HG02759 (cell line): ENCODE data around the gene IFT20.
"Not testable (repeated sequence)": the region's sequence is repeated elsewhere in the genome, so short reads cannot be mapped to it uniquely, and the experiment has no call there.

Experiments
- ATAC-seq: cut with Tn5 transposase; IDR thresholded peaks from one replicate; pipeline ENCODE4 v1.9.1; 2021; ENCODE audit warnings: mild to moderate bottlenecking, moderate library complexity; ENCODE audit not compliant: unreplicated experiment

The IFT20 gene

DNA sequence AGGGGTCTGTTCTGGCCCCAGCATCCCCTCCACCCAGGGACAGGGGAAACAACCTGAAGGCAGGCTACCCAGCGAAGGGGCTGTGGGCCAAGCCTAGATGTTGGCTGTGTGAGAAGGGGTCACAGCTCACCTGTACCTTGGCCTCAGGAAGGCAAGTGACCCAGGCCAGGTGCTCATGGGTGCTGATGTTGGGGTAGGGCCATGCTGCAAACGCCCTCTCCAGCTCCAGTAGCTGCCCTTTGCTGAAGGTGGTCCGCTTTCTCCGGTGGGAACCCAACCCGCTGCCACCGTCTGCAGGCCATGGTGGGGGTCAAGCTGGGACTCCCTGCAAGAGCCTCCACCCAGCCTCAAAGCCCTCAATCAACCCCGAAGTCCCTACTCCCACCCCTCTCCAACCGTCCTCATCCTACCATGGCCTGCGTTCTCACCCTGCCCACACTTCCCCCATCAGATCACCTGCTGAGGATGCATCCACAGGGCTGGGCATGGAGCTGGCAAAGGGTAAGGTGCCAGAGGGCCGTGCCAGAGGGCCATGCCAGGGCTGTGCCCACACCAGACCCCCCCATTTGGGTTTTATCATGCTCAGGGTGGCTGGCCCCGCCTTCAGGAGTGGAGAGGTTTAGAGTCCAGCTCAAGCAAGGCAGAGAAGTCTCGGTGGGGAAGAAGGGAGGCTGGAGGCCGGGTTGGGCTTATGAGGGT, 29.5 kb upstream of the IFT20 start, which contains the start of gene SEBOX:
TSS of gene SEBOX (minus strand) at position 535 of the 699 bp plus-strand sequence. CDS start at position 487, 48 bp downstream.
- ATAC-seq = no peak

DNA sequence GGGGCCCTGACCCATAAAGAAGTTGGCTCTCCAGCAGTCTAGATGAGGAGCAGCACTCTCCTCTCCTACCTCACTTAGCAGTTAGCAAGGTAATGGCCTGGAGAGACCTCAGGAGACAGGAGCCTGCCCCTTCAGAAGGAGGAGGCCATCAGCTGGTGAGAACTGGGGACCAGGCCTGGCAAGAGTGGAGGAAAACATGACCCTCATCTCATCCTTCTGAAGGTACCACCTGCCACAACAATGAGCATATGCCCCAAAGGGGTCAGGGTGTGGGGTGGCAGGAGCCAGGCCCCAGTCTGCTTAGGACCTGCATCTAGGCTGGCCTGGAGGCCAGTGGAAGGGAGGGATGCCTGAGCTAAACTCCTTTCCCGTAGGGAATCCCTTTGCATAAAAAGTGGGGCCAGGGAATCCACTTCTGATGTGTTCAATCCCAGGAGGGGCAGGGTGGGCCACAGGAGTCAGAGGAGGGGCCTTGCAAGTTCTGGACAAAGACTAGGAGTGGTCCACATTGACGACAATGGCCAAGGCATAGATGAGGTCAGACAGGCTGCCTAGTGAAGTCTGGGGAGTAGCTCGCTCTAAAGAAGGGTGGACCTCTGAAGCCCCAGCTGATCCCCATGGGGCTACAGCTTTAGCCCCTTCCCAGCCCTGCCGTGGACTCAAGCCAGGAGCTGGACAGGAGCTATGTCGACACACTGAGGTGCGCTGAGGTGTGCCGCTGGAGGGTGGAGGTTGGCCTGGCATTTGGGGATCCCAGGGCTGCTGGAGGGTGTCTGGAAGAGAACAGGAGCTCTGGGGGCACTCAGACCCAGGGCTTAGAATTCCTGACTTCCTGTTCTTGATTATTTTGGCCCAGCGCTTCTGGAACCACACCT, 28.7 kb upstream of the IFT20 start:
- no peak for ATAC-seq

DNA sequence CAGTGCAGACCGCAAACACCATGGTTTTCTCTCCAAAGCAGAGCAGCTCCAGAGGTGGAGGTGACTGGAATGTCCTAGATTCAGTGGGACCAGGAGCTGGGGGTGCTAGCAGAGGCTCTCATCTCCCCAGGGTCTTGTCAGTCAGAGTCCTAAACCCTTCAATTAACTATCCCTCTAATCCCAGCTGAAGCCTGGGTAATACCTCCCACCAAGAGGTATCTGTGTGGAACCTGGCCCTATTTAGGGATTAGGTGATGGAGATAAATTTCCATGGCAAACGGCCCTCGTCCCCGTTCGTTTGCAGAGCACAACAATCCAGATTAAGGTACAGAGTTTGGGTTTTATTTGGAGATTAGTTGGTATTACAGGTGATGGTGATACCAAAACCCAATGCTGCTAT, 27.9 kb upstream of the IFT20 start:
- ATAC-seq = no peak

DNA sequence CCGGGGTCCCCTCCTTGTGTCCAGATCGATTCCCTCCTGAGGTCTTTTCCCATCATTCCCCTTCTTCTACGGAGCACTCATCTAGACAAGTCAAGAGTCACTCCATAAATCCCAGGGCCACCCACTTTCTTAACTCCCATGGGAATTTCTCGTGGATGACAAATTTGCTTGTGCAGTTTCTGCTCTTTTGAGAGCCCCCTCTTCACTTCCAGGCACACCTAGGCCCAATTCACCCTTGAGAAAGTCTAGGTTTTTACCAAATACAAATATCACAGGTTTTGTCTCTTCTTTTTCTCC, 22.6 kb upstream of the IFT20 start:
- no peak for ATAC-seq

DNA sequence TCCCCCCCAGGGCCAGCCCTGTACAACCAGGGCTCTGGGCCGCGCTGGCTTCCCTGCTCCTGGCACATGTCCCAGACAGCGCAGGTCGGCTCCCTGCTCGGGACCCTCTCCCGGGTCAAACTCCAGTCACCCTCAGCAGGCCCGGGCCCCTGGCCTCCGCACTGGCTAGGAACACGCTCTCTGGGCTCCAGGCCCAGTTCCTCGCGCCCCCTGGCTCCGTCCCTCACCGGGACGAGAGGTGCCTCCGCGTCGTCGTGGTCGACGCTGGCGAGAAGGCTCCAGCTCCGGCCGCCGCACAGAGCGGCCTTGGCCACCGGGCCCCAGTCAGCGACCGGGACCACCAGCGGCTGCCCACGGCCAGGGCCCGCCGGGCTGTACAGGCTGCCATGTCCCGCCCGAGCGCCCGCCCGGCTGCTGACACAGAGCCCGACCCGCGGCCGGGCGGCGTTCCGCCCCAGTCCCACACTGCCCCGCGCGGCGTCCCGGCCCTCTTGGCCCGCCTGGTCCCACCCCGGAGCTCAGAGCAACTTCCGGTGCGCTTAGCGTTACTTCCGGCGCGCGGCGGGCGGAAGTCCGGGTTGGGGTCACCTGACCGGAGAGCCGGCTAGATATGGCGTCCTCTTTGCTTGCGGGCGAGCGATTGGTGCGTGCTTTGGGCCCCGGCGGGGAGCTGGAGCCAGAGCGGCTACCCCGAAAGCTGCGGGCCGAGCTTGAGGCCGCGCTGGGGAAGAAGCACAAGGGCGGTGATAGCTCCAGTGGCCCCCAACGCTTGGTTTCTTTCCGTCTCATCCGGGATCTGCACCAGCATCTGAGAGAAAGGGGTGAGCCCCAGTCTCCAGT, 22.0 kb upstream of the IFT20 start, which contains the start of gene POLDIP2:
TSS of gene POLDIP2 (minus strand) at position 467 of the 840 bp plus-strand sequence. CDS start at position 388, 79 bp downstream.
- peak; percentile 99 for ATAC-seq

DNA sequence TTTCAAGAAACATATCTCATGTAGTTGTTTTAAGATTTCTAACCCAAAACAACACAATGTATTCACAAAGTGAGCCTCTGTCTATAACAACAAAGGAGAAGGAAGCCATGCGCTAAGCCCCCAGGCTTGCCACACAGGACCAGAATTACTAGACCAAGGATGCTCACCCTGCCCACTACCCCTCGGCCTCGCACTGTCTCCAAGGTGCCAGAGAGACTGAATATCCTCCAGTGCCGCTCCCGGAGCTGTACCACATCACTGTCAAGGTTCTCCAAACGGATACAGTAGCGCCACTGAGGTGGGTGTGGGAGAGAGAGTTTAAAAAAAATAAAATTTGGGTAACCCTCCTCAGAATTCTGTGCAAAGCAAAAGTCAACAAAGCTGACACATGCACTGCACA, 15.0 kb upstream of the IFT20 start:
- ATAC-seq = no peak

DNA sequence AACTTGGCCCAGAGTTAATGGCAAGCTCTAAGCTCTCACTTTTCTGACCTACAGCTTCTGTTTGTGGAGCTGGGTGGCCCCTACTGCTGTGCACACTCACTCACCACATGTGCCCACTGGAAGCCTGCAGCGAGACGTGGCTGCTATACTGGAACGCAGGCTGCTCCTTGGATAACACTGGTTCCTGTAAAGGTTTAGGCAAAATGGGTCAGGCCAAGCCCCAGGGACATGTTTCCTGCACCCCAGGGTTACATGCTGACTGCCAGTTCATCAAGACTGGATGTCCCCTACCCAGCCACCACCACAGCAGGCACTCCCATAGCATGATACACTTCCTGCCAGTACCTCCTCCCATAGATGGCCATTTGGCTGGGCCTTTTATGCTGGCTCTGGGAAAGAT, 13.7 kb upstream of the IFT20 start:
- no peak for ATAC-seq

DNA sequence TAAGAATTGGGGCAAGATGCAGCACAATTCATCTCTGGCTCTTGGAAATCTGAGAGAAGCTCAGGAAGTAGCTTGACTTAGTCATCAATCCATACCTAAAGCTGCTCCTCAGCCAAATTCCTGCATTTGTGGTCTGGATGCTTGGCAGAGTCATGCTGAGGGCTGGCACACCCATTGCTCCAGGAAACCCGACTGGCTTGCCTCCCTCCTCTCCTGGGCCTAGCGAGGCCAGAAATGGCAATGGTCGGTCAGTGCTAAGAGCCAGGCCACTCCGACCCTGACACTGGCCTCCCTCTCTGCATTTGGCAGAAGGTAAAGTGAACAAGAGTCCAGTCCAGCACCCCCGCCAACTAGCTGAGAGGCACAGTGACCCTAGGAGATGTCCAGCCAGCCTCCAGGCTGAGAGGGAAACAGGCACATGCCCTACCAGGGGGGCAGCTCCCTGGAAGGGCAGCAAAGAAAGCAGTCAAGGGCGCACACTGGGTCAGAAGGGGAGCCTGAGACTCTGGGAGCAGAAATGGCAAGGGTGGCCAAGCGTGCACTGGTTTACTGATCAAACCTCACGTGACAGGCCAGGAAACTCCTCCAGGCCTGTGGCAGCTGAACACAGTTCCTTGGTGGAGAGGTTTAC, 12.1 kb upstream of the IFT20 start:
- ATAC-seq = no peak

DNA sequence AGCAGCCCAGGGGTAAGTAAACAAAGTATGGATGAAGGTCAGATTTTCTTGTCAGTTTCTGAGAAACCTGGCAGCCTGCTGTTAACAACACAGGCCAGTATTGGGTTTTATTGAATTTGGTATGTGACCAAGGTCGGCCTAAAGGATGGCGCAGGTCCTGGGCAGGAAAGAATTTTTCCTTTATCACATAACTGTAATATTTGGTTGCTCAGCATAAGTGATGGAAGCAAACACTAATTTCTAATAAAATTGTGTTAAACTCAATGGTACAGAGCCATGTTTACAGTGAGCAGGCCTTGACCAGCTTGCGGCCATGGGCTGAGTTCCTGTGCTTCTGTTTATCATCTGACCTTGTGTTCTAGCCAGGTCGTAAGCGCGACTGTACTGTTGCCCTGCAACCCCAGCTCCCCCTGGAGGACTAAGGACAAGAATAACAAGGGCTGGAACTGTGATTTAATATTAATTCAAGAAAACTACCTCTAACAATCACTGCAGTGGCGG, 11.5 kb upstream of the IFT20 start:
- ATAC-seq = no peak

DNA sequence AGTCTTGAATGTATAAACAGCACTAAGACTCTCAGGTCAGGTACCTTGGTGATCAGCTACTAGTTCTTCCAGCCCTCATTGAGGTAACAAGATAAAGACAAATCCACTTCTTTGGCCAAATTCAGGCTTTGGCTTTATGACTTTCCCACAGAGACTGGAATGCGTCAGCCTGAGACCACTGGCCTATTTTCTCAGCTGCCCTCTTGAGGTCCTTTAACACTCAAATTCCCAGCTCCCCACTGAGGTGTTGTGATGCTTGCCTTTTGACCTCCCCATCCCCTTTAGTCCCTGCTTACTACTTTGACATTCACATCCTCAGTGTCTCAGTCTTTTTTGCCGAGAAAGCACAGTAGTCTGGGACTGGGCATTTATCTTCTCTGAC, 10.9 kb upstream of the IFT20 start:
- no peak for ATAC-seq

DNA sequence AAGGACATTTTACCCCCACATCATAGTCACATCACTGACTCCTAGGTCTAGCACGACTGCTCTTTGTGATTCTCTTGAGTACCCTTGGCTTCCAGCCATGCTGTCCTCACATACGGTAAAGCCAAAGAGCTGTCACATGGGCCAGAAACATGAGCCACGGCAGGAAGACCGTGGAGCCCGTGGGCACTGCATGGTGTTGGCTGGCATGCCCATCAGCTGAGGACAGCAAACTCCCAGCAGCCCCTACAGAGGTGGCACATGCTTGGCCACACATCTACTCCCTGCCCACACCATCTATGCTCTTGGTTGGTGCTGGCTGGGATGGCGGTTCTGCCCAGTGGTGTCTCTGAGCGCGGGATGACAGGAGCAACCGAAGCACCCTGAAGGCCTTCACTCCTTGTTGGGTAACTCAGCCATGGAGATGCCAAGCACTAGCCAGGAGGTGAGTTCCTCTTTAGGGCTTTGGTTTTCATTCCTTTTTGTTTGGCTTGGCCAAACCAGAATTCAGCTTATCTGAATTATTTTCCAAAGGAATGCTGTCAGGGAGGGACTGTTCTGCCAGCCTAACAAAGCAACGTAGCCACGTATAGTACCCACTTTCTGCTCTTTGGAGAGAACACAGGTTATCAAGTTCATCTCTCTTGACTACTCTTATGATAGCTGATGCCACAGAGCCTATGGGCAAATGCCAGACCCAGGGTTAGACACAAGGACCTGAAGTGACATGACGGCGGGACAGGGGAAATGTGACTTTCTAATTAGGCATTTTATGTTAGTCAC, 10.3 kb upstream of the IFT20 start:
- no peak for ATAC-seq

DNA sequence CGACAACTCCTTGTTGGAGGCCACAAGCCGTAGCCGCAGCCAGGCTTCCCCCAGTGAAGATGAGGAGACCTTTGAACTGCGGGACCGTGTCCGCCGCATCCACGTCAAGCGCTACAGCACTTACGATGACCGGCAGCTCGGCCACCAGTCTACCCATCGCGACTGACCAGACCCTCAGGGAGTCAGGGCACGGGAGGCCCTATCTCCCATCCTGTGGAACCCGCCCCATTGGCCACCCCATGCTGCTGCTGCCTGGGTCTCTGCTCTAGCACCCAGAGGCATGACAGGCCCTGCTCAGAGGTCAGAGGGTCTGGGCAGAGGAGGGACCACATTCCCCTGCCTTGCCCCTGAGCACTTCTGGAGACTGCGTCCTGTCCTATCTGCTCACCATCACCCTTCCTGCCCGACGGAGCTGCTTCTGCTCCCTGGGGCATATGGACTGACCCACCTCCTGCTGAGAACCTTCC, 9.2 kb upstream of the IFT20 start:
- no peak for ATAC-seq

DNA sequence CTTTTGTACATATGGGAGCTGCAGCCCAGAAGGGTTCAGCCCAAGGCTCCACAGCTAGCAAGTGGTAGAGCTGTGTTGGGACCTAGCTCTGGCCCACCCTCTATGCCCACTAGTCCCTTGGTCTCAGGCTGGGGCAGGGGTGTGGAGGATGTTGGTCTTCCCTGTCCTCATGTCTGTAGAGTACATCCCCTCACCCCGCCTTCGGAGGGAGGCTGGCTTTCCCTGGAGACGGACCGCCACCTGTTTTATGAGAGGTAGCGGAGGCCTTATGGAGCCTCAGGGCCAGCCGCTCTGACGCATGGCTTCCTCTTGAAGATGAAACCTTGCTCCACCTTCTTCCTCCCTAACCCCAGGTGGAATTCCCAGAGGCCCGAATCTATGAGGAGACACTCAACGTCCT, 8.7 kb upstream of the IFT20 start:
- ATAC-seq = no peak

DNA sequence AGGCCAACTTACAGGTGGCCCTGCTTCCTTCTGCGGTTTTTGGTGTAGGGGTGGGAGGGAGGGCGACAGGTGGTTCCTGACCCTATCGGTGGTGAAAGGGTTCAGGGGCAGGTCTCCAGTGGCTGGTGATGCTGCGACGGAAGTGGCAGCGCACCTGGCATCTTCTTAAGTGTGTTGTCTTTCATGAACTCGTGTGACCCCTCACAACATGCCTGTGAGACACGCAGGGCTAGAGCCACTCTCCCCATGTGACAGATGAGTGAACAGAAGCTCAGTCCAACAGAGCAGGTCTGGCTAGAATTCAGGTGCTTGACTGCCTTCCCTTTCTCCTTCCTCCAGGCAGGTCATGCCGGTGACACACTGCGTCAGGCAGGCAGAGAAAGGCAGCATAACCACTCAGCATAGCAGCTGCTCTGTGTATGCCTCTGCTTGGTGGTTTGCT, 8.2 kb upstream of the IFT20 start:
- no peak for ATAC-seq

DNA sequence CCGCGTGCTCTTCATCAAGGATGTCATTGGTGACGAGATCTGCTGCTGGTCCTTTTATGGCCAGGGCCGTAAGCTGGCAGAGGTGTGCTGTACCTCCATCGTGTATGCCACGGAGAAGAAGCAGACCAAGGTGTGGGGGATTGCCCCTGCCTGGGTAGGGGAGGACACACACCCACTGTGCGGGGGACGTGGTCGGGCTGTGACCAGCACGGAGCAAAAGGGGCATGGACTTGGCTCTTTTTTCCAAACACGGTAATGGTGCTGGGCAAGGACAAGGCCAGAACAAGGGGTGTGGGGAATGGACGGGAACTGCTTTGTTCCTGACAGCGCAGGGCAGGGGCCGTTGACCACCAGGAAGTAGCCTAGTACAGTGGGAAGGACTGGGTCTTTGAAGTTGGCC, 7.0 kb upstream of the IFT20 start:
- ATAC-seq = no peak

DNA sequence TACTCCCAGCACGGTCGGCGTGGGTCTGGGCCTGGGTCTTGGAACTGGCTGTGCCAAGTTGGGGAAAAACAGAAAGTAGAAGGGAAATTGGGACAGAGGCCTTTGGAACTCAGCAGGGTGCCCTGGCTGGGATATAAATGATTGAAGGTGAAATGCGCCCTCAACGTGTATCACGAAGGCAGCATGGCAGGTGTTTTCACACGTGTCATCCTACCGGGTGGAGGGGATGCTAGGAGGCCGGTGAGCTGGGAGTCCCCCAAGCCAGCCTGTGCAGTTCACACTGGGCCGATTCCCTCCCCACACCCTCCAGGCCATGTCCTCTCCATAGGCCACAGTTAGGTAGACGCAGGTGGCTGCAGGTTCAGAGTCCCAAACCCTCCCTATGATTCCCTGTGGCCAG, 6.2 kb upstream of the IFT20 start:
- ATAC-seq = no peak

DNA sequence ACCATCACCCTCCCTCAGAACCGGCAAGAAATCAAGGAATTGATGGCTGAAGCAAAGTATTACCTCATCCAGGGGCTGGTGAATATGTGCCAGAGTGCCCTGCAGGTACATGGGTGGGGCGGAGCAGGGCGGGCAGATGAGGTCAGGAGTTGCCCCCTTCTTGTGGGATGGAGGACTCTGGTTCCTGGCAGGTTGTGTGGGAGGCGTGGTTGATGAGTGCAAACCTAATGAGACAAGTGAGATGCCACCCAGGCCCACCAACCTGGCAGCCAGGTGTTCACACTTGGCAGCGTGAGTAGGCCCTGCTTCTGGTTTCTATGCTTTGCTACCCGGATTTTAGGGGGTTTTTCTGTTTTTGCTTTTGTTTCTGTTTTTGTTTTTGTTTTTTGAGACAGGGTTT, 5.1 kb upstream of the IFT20 start:
- no peak for ATAC-seq

DNA sequence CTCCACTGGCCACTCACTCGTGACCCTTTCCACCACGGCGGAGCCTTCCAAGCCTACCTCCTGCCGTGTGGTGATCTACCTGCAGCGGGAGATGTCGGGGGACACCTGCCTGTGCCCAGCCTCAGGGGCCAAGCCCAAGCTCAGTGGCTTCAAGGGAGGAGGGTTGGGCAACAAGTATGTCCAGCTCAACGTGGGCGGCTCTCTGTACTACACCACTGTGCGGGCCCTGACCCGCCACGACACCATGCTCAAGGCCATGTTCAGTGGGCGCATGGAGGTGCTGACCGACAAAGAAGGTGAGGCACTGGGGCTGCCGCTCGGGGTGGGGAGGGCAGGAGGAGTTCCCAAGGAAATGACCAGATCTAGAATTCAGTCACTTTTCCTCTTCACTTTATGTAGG, 4.2 kb upstream of the IFT20 start:
- ATAC-seq = no peak

DNA sequence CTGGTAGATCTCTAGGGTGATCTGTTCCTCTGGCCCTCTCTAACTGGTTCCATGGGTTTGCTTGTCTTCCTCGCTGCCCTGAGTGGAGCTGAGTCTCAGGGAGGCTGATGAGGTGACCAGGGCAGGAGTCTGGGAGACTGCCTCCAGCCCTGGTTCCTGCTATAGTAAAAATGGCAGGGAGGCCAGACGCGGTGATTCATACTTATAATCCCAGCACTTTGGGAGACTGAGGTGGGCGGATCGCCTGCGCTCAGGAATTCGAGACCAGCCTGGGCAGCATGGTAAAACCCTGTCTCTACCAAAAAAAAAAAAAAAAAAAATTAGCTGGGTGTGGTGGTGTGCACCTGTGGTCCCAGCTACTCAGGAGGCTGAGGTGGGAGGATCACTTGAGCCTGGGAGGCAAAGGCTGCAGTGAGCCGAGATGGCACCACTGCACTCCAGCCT, 3.5 kb upstream of the IFT20 start:
- not testable (repeated sequence) for ATAC-seq
